KBM-7 (cell line): ENCODE measurements around the gene RRM1.
"Not testable (repeated sequence)": the region's sequence is repeated elsewhere in the genome, so short reads cannot be mapped to it uniquely, and the experiment has no call there.

Experiments
- DNase-seq: peaks from one replicate; pipeline ENCODE4 v3.0.0-alpha.2; 2015
- in situ Hi-C: fragments of 300-500 bp; cut with MboI; formaldehyde crosslinking; loops from 2 replicates; pipeline ENCODE4 v1.14.3; 2020; ENCODE audit warnings: low sequenced_read_pairs, low pct_unique_long_range_greater_than_20kb, mixed read lengths

The RRM1 gene

DNA sequence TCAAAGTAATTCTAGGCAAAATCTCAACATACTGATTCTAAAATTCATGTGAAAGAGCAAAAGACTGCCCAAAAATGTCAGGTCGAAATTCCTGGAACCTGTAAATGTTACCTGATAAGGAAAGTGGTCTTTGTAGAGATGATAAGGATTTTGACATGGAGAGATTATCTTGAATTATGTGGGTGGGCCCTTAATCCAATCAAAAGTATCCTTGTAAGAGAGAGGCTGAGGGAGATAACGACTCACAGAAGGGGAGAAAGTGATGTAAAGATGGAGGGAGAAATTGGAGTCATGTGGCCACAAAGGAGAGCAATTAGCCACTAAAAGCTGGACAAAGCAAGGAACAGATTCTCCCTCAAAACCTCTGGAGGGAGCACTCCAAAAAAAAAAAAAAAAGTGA is 20.5 kb downstream of the RRM1 start:
- in situ Hi-C loops: no loop called here
- no peak for DNase-seq

DNA sequence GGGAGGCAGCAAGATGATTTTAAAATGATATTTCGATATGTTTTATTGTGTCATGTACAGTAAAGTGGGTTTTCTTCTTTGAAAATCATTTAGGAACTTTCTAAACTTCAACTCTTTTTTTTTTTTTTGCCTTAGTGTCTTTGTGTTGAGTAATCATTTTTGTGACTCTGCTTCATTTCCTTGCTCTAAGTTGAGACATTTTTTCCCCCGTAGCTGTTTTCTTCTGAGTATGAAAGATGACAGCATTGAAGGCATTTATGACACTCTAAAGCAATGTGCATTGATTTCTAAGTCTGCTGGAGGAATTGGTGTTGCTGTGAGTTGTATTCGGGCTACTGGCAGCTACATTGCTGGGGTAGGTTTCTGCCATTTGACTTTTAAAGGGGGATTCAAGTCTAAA is 23.5 kb downstream of the RRM1 start:
- DNase-seq: no peak
- in situ Hi-C loops: no loop called here

DNA sequence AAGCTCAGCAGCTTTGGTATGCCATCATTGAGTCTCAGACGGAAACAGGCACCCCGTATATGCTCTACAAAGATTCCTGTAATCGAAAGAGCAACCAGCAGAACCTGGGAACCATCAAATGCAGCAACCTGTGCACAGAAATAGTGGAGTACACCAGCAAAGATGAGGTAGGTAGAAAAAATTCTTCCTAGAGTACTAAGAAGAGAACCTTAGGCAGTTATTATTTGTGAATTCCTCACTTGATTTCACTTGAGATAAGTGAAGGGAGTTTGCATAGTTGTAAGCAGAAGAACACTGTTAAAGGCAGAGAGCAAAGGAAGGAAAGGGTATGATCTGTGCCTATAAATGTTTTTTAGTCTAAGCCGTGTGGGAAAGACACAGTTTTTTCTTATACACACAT is 28.6 kb downstream of the RRM1 start:
- in situ Hi-C loops: no loop called here
- DNase-seq: no peak

- DNase-seq: no peak
- in situ Hi-C loops: no loop called here
Observed at GRCh38 chr11:4125141-4125540, 30.5 kb downstream of the RRM1 start.

GRCh38 chr11:4127357-4127756 is 32.8 kb downstream of the RRM1 start:
- in situ Hi-C loops: no loop called here
- no peak for DNase-seq

GRCh38 chr11:4130219-4130618 is 35.6 kb downstream of the RRM1 start:
- in situ Hi-C loops, DNase-seq: not testable (repeated sequence)

GRCh38 chr11:4134806-4135205 is 40.2 kb downstream of the RRM1 start:
- DNase-seq: no peak

GRCh38 chr11:4138497-4138896 is 43.9 kb downstream of the RRM1 start:
- in situ Hi-C loops: no loop called here
- no peak for DNase-seq

More at GRCh38 chr11:4134806-4135205, 40.2 kb downstream of the RRM1 start:
- in situ Hi-C loops: no loop called here

DNA sequence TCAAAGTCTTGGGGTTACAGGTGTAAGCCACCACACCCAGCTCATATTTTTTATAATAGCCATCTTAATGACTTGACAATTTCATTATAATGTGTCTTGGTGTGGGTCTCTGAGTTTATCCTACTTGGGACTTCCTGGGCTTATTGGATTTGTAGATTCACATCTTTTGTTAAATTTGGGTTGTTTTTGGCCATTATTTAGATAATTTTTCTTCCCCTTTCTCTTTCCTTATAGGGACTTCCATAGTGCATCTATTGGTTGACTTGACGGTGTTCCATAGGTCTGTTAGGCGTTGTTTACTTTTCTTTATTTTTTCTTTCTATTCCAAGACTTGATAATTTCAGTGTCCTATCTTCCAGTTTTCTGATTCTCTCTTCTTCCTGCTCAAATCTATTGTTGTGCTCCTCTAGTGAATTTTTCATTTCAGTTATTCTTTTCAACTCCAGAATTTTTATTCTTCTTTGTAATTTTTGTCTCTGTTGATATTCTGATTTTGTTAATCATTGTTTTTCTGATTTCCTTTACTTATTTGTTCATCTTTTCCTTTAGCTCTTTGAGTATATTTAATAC is 45.6 kb downstream of the RRM1 start:
- in situ Hi-C loops: no loop called here
- DNase-seq: peak; percentile 24

DNA sequence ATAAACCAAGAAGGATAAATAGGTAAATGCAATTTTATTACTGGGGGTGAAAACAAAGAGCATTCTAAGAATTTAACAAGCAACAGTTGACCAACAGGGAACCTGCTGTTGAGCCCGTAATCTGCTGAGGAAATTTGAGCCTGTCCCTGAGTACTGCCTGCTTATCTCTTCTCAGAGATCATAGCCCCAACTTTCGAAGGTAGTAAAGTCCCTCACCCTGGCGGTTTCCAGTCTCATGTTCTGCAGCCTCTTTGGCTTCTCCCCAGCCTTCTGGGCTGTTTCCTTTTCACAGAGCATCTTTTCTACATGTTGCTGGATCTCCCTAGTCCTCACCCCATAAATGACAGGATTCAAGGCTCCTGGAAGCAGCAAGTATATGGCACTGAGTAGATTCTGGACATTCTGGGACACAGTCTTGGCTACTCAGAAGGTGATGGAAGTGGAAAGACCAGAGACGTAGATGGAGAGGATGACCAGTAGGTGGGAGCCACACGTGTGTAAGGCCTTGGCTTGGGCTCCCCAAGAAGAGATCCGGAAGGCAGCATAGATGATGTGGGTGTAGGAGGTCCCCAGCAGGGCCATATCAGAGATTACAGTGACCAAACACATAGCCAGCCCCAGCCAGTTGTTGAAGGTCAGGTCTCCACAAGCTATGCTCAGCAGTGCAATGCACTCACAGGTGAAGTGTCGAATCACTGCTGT is 51.6 kb downstream of the RRM1 start:
- DNase-seq: peak; percentile 77
- in situ Hi-C loops: no loop called here

- DNase-seq: no peak
Observed at GRCh38 chr11:4146772-4147098, 52.1 kb downstream of the RRM1 start.

DNA sequence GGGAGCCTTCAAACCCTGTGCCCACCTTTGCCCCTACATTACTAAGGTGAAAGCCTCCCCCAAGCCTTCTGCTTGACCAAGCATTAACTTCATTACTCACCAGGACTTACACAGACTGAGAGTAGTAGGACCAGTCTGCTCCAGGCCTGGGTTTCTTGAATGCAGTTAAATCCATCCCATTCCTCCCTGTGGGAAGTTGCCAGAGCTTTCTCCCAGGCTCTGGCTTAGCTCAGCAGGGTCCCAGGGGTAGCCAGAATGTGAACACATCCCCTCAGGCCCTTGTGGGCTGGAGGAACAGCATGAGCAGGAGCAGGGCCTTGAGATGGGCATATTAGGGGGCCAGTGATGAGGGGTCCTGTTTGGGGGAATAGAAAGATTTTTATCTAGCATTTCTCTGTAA is 59.9 kb downstream of the RRM1 start:
- in situ Hi-C loops: no loop called here
- DNase-seq: no peak

More at GRCh38 chr11:4146772-4147098, 52.1 kb downstream of the RRM1 start:
- in situ Hi-C loops: no loop called here

- DNase-seq: no peak
- in situ Hi-C loops: no loop called here
Observed at GRCh38 chr11:4156571-4156970, 62.0 kb downstream of the RRM1 start.

DNA sequence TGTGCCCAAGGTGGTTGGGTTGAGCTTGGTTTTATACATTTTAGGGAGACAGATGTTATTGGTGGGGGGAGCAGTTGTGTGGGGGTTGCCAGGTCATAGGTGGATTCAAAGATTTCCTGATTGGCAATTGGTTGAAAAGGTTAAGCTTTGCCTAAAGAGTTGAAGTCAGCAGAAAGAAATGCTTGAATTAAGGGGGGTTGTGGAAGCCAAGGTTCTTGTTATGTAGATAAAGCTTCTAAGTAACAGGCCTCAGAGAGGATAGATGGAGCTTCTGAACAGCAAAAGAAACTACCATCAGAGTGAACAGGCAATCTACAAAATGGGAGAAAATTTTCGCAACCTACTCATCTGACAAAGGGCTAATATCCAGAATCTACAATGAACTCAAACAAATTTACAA is 64.2 kb downstream of the RRM1 start:
- in situ Hi-C loops: not testable (repeated sequence)

DNA sequence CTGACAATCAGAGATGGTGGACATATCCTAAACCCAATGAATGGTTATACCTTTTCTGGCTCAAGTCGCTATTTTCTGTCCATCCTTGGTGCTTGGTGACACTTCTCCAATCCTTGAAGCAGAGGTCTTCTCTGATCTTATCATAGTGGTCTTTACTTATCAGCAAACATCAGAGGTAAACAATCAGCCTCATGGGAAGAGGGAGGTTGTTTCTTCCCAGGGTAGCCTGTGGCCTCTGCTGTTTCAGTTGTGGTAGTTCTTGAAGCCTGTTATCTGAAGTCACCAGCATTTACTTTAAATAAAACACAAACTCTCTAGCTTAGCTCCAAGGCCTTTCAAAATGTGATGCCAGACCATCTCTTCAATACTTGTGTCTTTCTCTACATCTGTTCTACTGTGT is 66.7 kb downstream of the RRM1 start:
- no peak for DNase-seq
- in situ Hi-C loops: no loop called here

More for the DNA sequence above, 64.2 kb downstream of the RRM1 start:
- not testable (repeated sequence) for DNase-seq

- no peak for DNase-seq
- in situ Hi-C loops: no loop called here
Observed at GRCh38 chr11:4164884-4165590, 70.4 kb downstream of the RRM1 start.

GRCh38 chr11:4167292-4167691 is 72.7 kb downstream of the RRM1 start:
- no peak for DNase-seq
- in situ Hi-C loops: no loop called here

DNA sequence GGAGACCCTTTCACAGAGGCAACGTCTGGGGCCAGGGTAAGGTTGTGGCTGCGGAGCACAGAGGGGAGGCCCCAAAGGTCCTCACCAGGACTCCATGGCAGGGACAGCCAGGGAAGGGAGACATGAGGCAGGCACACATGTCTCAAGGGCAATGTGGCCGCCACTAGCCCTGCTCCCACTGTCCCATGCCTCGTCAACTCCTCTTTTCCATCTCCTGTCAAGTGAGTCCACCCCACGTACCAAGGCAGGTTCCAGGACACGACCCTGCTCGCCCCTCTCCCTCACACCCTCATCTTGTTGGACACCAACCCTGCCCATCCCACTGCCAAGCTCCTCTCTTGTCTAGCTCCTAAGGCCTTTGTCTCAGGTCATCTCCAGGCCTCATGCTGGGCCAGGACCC is 73.2 kb downstream of the RRM1 start:
- DNase-seq: no peak
- in situ Hi-C loops: no loop called here

GRCh38 chr11:4175620-4176350 is 81.2 kb downstream of the RRM1 start:
- not testable (repeated sequence) for DNase-seq
- in situ Hi-C loops: loop anchor here (25.0 kb wide), 2 partner anchors 362 to 837 kb away; partner anchors contain the start of gene OR52M1
